NCI-H2029 (cell line): Measurements from ENCODE around the gene EXOC7.

Experiments
- DNase-seq: peaks from one replicate; lab custom pipeline; 2025; lab: John Stamatoyannopoulos, UW

EXOC7 gene

DNA sequence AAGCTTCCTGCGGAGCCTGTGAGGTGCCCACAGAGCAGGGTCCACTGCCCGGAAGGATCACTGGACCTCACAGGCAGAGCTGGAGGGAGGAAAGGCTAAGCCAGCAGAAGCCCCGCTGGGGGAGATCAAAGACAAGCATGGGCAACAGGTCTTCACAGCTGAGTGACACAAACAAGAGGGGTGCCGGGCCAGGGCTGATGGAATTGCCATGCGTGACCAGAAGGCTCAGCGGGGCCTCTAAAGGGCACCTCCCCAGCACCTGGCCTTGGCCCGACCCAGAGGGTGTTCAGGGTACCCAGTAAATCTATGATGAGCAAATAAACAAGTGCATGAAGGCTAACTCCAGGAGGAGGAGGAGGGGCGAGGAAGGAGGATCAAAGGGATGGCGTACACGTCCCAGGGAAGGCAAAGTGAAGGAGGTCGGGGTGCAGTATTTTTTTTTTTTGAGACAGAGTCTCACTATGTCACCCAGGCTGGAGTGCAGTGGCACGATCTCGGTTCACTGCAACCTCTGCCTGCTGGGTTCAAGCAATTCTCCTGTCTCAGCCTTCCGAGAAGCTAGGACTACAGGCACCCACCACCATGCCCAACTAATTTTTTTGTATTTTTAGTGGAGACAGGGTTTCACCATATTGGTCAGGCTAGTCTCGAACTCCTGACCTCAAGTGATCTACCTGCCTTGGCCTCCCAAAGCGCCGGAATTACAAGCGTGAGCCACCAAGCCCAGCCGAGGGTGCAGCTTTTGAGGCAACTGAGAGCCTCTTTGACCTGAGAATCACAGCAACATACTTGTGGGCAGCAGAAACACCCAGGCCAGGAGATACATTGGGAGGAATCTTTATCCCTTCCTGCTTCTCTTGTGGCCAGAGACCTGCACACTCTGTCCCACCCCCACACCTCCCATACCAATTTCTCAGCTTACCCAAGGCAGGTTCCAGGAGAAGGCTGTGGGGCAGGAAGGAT, 16.1 kb upstream of the EXOC7 start:
- DNase-seq: no peak

- no peak for DNase-seq
Observed at GRCh38 chr17:76115138-76115754, 11.7 kb upstream of the EXOC7 start.

- DNase-seq: no peak
Observed at GRCh38 chr17:76111956-76112355, 8.4 kb upstream of the EXOC7 start.

- no peak for DNase-seq
Observed at GRCh38 chr17:76107509-76107908, 3.9 kb upstream of the EXOC7 start.

DNA sequence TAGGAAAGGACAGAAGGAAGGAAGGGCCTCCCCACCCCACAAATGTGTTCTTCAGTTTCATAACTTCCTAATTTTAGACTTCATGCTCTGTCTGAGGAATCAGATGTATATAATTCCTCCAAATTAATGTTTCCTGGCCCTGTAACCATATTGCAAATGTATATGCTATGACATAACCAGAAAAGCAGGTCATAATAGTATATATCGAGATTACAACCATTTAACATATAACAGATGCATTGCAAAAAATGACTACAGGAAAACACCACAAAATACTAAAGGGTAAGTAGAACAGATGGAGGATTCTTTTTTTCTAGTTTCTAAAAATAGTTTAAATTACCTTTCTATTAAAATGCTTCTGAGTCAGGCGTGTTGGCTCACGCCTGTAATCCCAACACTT, 3.1 kb upstream of the EXOC7 start:
- DNase-seq: no peak

- DNase-seq: no peak
Observed at GRCh38 chr17:76104896-76105231, 1.3 kb upstream of the EXOC7 start.

DNA sequence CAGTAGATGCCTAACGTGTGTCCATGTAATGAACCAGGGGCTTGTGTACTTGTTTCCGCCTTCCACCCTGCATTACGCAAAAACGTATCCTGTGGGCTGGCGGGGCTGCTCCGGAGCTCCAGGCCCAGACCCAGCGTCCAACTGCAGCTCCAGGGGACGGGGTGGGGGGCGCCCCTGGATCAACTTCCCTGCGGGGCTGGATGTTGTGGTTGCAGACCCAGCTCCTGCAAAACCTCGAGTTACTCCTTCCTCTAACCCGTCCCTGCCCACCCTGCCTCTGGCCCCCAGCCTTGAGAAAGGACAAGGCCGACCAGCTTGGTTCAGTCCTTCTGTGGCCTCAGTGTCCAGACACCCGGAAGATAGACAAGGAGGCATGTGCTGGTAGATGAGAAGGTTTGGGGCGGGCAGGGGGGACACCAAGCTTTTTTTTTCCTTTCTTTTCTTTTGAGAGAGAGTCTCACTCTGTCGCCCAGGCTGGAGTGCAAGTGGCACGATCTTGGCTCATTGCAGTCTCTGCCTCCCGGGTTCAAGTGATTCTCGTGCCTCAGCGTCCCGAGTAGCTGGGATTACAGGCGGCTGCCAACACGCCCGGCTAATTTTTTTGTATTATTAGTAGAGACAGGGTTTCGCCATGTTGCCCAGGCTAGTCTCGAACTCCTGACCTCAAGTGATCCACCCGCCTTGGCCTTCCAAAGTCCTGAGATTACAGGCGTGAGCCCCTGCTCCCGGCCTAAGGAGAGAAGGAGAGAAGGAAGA, 731 bp upstream of the EXOC7 start:
- no peak for DNase-seq

- DNase-seq: no peak
Observed at GRCh38 chr17:76102944-76103273, 678 bp downstream of the EXOC7 start.

GRCh38 chr17:76097716-76098295, 5.8 kb downstream of the EXOC7 start:
- no peak for DNase-seq

GRCh38 chr17:76095943-76096342, 7.6 kb downstream of the EXOC7 start:
- no peak for DNase-seq

- no peak for DNase-seq
Observed at GRCh38 chr17:76094046-76094445, 9.5 kb downstream of the EXOC7 start.

GRCh38 chr17:76092526-76093413, 10.8 kb downstream of the EXOC7 start:
- no peak for DNase-seq

DNA sequence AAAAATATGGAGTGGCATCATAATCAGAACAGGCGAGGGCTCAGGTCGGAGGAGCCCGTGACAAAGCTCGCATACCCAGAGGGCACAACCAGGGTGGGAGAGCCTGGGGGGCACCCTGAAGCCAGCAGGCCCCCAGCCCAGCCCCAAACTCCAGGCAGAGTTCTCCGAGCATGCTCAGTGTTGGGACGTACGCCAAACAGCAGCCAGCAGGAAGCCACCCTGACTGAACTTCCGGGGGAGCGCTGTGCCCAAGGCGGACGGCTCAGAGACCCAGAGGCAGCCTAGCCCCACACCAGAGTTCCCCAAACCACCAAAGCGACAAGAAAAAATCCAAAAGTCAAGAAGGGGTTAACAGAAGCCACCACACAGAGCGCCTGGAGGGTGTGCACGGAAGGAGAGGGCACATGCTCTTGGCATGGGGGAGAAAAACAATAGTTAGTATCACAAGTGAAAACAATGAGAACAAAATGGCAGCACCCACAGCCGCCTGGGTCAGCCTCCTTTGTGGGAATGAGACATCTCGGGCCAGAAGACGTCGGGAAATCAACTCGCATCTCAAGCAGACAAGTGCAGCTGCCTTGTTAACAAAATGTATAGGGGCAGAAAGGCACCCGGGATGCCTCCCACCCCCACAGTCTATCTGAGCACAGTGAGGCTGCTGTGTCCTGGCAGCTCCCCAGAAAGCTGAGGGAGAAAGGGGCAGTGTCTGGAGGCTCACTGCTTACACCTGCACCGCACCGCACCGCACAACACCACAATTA, 11.9 kb downstream of the EXOC7 start:
- DNase-seq: no peak

- DNase-seq: no peak
Observed at GRCh38 chr17:76090517-76091129, 13.0 kb downstream of the EXOC7 start.

- no peak for DNase-seq
Observed at GRCh38 chr17:76089680-76090516, 13.7 kb downstream of the EXOC7 start.

GRCh38 chr17:76088868-76089576, 14.6 kb downstream of the EXOC7 start:
- DNase-seq: no peak

DNA sequence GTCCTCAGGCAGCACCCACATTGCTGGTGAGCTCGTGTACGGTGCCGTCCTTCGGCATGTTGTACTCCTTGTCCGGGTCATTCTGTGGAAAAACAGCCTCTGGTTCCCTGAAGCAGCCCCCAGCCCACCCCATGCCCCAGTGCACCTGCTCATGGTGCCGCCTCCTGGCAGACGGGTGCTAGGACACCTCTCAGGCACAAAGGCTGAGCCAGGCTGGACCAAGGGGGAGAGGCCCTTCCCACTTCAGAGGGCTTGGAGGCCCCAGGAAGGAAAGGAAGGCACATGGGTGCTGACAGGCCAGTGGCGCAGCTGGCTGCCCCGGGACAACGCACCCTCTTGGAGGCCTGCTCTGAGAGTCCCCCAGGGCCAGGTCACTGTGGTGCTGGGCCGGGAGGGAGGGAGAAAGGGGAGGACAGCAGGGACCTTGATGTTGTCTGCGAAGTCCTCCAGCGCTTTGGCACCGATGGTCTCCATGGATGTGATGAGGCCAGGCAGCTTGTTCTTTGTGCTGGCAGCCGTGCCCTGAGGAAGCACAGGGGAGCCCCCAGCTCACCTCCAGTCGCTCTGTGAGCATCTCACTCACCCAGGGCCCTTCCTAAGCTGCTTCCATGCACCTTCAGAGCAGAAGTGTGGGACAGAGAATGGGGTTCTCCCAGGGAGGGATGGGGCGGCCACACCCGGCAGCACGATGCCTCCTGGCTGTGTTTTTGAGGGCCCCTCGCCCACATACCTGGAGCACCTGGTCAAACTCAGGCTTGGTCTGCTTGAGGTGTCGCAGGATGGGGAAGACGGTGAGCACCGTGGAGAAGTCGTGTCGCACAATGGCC, 15.3 kb downstream of the EXOC7 start:
- DNase-seq: no peak

GRCh38 chr17:76087531-76087930, 16.1 kb downstream of the EXOC7 start:
- no peak for DNase-seq
